Natural killer cell treated with Interleukin-12 subunit alpha and Interleukin-12 subunit beta and Interleukin-15 and Interleukin-18, amount 100 ng/mL, for 72 hours (primary cell): ENCODE data around the gene RNF167. TPM values are rescaled to one million over a fixed set of nuclear protein-coding genes. Genes with fewer than 3 reads are reported as not detected.
"Not testable (repeated sequence)": the region's sequence is repeated elsewhere in the genome, so short reads cannot be mapped to it uniquely, and the experiment has no call there.

Source experiments
- ATAC-seq, 2 donors: fragments of 150-1000 bp; cut with Tn5 transposase in 1 of 2; sonication (Bioruptor Pico), chemical (Tn5 transposase) in 1 of 2; 2 replicates each; pipeline ENCODE4 v1.10.0; 2021
- DNase-seq: peaks from one replicate; pipeline ENCODE4 v3.0.0; 2022; ENCODE audit warnings: low spot score
- H3K27ac Mint-ChIP-seq, 2 donors: 1 replicate in 1 of 2; 2 replicates in 1 of 2; pipeline ENCODE4 v1.8.0; 2022; ENCODE audit warnings: mixed read lengths in 2 of 2, mild to moderate bottlenecking in 1 of 2, moderate library complexity in 1 of 2
- H3K27me3 Mint-ChIP-seq, 2 donors: 1 replicate in 1 of 2; 2 replicates in 1 of 2; pipeline ENCODE4 v1.8.0; 2022; ENCODE audit warnings: mixed read lengths in 2 of 2
- H3K36me3 Mint-ChIP-seq: one replicate; pipeline ENCODE4 v1.8.0; 2022; ENCODE audit warnings: mixed read lengths
- H3K4me1 Mint-ChIP-seq, 2 donors: 1 replicate in 1 of 2; 2 replicates in 1 of 2; pipeline ENCODE4 v1.8.0; 2022; ENCODE audit warnings: low read depth in 2 of 2, mixed read lengths in 2 of 2, mild to moderate bottlenecking in 1 of 2
- H3K4me3 Mint-ChIP-seq: one replicate; pipeline ENCODE4 v1.8.0; 2022; ENCODE audit warnings: mixed read lengths
- H3K9me3 Mint-ChIP-seq: 2 replicates; pipeline ENCODE4 v1.8.0; 2022; ENCODE audit warnings: mixed read lengths
- total RNA-seq, 2 donors: library from RNA; stranded (reverse); gene quantifications; one replicate each; pipeline ENCODE4 v1.2.3, GENCODE V29; 2022

RNF167 gene
- total RNA-seq, 2 donors from 2014 or later, result 144 to 150 TPM

- H3K4me1 Mint-ChIP-seq, result peaks cover 26 to 38% of the 10 kb centered on the region in 2 donors
- no peaks in the 10 kb centered on the region for H3K27me3 Mint-ChIP-seq
- ATAC-seq, result no peak
- no peaks in the 10 kb centered on the region for H3K9me3 Mint-ChIP-seq
- no peak for DNase-seq
- no peaks in the 10 kb centered on the region for H3K36me3 Mint-ChIP-seq
- peak overlapping the region in 1 of 2 donors; percentile 68 for H3K27ac Mint-ChIP-seq
- H3K4me3 Mint-ChIP-seq, result peak overlapping the region; percentile 58
Observed at GRCh38 chr17:4898927-4899326, 41.1 kb upstream of the RNF167 start.

- H3K4me1 Mint-ChIP-seq, result peaks cover 26 to 38% of the 10 kb centered on the region in 2 donors
- H3K9me3 Mint-ChIP-seq, result no peaks in the 10 kb centered on the region
- ATAC-seq (peak; percentile 84 to 92), DNase-seq (peak; percentile 95)
- H3K36me3 Mint-ChIP-seq, result no peaks in the 10 kb centered on the region
- no peaks in the 10 kb centered on the region for H3K27me3 Mint-ChIP-seq
- H3K4me3 Mint-ChIP-seq, result peak within 1 kb of the TSS; percentile 89
- H3K27ac Mint-ChIP-seq, result peak within 1 kb of the TSS; percentile 68 to 91
Observed at GRCh38 chr17:4899341-4900230, 40.5 kb upstream of the RNF167 start, which contains the start of gene C17orf107. TSS of gene C17orf107 (plus strand) at chr17:4899536. CDS start at chr17:4899763, 227 bp downstream.

GRCh38 chr17:4900231-4901107 is 39.6 kb upstream of the RNF167 start:
- H3K27me3 Mint-ChIP-seq, result no peaks in the 10 kb centered on the region
- DNase-seq, result peak; percentile 79
- peak overlapping the region; percentile 68 to 91 for H3K27ac Mint-ChIP-seq
- H3K36me3 Mint-ChIP-seq, result no peaks in the 10 kb centered on the region
- peak; percentile 56 to 59 for ATAC-seq
- no peaks in the 10 kb centered on the region for H3K9me3 Mint-ChIP-seq
- peak overlapping the region; percentile 89 for H3K4me3 Mint-ChIP-seq
- peaks cover 26 to 38% of the 10 kb centered on the region in 2 donors for H3K4me1 Mint-ChIP-seq

GRCh38 chr17:4901108-4901647 is 38.9 kb upstream of the RNF167 start:
- Mint-ChIP-seq H3K27me3 (no peaks in the 10 kb centered on the region), H3K27ac (peak overlapping the region; percentile 57 to 78), H3K36me3 (no peaks in the 10 kb centered on the region), H3K4me3 (peak overlapping the region; percentile 89), H3K9me3 (no peaks in the 10 kb centered on the region), H3K4me1 (peaks cover 26 to 38% of the 10 kb centered on the region in 2 donors)
- ATAC-seq, result no peak
- DNase-seq, result no peak

GRCh38 chr17:4901648-4902344 is 38.3 kb upstream of the RNF167 start:
- Mint-ChIP-seq H3K4me1 (peaks cover 26 to 38% of the 10 kb centered on the region in 2 donors), H3K9me3 (no peaks in the 10 kb centered on the region)
- ATAC-seq, result peak; percentile 32 to 63

GRCh38 chr17:4902540-4902939 is 37.5 kb upstream of the RNF167 start:
- H3K9me3 Mint-ChIP-seq, result no peaks in the 10 kb centered on the region
- ATAC-seq (no peak), DNase-seq (no peak)
- peaks cover 26 to 38% of the 10 kb centered on the region in 2 donors for H3K4me1 Mint-ChIP-seq
- peak overlapping the region; percentile 84 for H3K4me3 Mint-ChIP-seq
- H3K27me3 Mint-ChIP-seq, result no peaks in the 10 kb centered on the region
- H3K36me3 Mint-ChIP-seq, result no peaks in the 10 kb centered on the region
- peak overlapping the region; percentile 82 to 92 for H3K27ac Mint-ChIP-seq

More at GRCh38 chr17:4901648-4902344, 38.3 kb upstream of the RNF167 start:
- no peak for DNase-seq
- Mint-ChIP-seq H3K27ac (peak overlapping the region; percentile 82 to 92), H3K4me3 (peak overlapping the region; percentile 84), H3K27me3 (no peaks in the 10 kb centered on the region), H3K36me3 (no peaks in the 10 kb centered on the region)

GRCh38 chr17:4903051-4903818 is 36.8 kb upstream of the RNF167 start, which contains the start of gene CHRNE:
TSS of gene CHRNE (minus strand) at chr17:4903098. CDS start at chr17:4903063, 35 bp downstream.
- DNase-seq (peak; percentile 76), ATAC-seq (peak; percentile 13 to 31)
- no peaks in the 10 kb centered on the region for H3K36me3 Mint-ChIP-seq
- peak within 1 kb of the TSS; percentile 82 to 92 for H3K27ac Mint-ChIP-seq
- no peaks in the 10 kb centered on the region for H3K27me3 Mint-ChIP-seq
- peaks cover 26 to 38% of the 10 kb centered on the region in 2 donors for H3K4me1 Mint-ChIP-seq
- no peaks in the 10 kb centered on the region for H3K9me3 Mint-ChIP-seq
- H3K4me3 Mint-ChIP-seq, result peak within 1 kb of the TSS; percentile 84

- H3K4me1 Mint-ChIP-seq, result peaks cover 15 to 19% of the 10 kb centered on the region in 2 donors
- H3K27me3 Mint-ChIP-seq, H3K27ac Mint-ChIP-seq, H3K4me3 Mint-ChIP-seq, H3K36me3 Mint-ChIP-seq, ATAC-seq, DNase-seq, H3K9me3 Mint-ChIP-seq: not testable (repeated sequence)
Observed at GRCh38 chr17:4906642-4907041, 33.4 kb upstream of the RNF167 start.

GRCh38 chr17:4908301-4908700 is 31.8 kb upstream of the RNF167 start:
- no peak for DNase-seq
- no peak for ATAC-seq
- no peak overlapping the region for H3K27ac Mint-ChIP-seq

GRCh38 chr17:4908711-4909496 is 31.2 kb upstream of the RNF167 start:
- H3K27ac Mint-ChIP-seq, result no peak overlapping the region
- H3K27me3 Mint-ChIP-seq, result no peaks in the 10 kb centered on the region
- ATAC-seq, result peak; percentile 95 to 96
- H3K4me3 Mint-ChIP-seq, result no peak overlapping the region
- H3K36me3 Mint-ChIP-seq, result no peaks in the 10 kb centered on the region
- H3K9me3 Mint-ChIP-seq, result no peaks in the 10 kb centered on the region
- peak; percentile 84 for DNase-seq
- no peaks in the 10 kb centered on the region for H3K4me1 Mint-ChIP-seq

More at GRCh38 chr17:4908301-4908700, 31.8 kb upstream of the RNF167 start:
- no peaks in the 10 kb centered on the region for H3K9me3 Mint-ChIP-seq
- H3K4me1 Mint-ChIP-seq, result peaks cover 3 to 5% of the 10 kb centered on the region in 2 donors
- H3K4me3 Mint-ChIP-seq, result no peak overlapping the region
- no peaks in the 10 kb centered on the region for H3K27me3 Mint-ChIP-seq
- H3K36me3 Mint-ChIP-seq, result no peaks in the 10 kb centered on the region

GRCh38 chr17:4913994-4914393 is 26.1 kb upstream of the RNF167 start:
- Mint-ChIP-seq H3K36me3 (no peaks in the 10 kb centered on the region), H3K4me1 (no peaks in the 10 kb centered on the region), H3K4me3 (no peak overlapping the region), H3K27me3 (no peaks in the 10 kb centered on the region), H3K27ac (peak overlapping the region in 1 of 2 donors; percentile 18), H3K9me3 (no peaks in the 10 kb centered on the region)
- no peak for DNase-seq
- ATAC-seq, result no peak

GRCh38 chr17:4914551-4914950 is 25.5 kb upstream of the RNF167 start:
- H3K4me3 Mint-ChIP-seq, DNase-seq, ATAC-seq, H3K27me3 Mint-ChIP-seq, H3K27ac Mint-ChIP-seq, H3K9me3 Mint-ChIP-seq, H3K4me1 Mint-ChIP-seq, H3K36me3 Mint-ChIP-seq: not testable (repeated sequence)
